H1 (cell line): ENCODE measurements around the gene PFDN1. TPM values are rescaled to one million over a fixed set of nuclear protein-coding genes. Genes with fewer than 3 reads are reported as not detected.

Source experiments
- CTCF ChIA-PET: fragments of 300-600 bp; sonication (Branson Sonifier 250); formaldehyde crosslinking; loops from one replicate; lab custom pipeline; 2021; ENCODE audit not compliant: partially characterized antibody; lab: Charles Lee
- POLR2A ChIA-PET: fragments of 300-600 bp; sonication (Branson Sonifier 250); formaldehyde crosslinking; loops from one replicate; lab custom pipeline; 2021; ENCODE audit warnings: inconsistent platforms; ENCODE audit not compliant: partially characterized antibody; lab: Charles Lee
- DNase-seq, 2 experiments: peaks; one replicate each; pipeline versions ENCODE4 v3.0.0 to v3.0.0-alpha.2; 2010 to 2022; ENCODE audit warnings: low spot score in 2 of 2, low read depth in 1 of 2, mixed read lengths in 1 of 2
- FAIRE-seq: peaks from 2 replicates; lab custom pipeline; 2011; peaks lifted over from hg19 to GRCh38; lab: Jason Lieb, UNC
- H2AFZ ChIP-seq: 2 replicates; pipeline ENCODE4 v1.8.1; 2012; ENCODE audit warnings: low read length, inconsistent platforms
- H2AK5ac ChIP-seq: 2 replicates; pipeline ENCODE4 v1.6.1; 2013; ENCODE audit warnings: low read depth, low read length
- H2BK120ac ChIP-seq: replicated peaks from 2 replicates; pipeline ENCODE3; 2013; ENCODE audit warnings: low read depth, low read length, inconsistent platforms
- H2BK12ac ChIP-seq: 2 replicates; pipeline ENCODE4 v1.6.1; 2013; ENCODE audit warnings: low read depth, low read length
- H2BK15ac ChIP-seq: 2 replicates; pipeline ENCODE4 v1.6.1; 2013; ENCODE audit warnings: low read length
- H2BK20ac ChIP-seq: 2 replicates; pipeline ENCODE4 v1.6.1; 2013; ENCODE audit warnings: low read length
- H2BK5ac ChIP-seq: 2 replicates; pipeline ENCODE4 v1.6.1; 2013; ENCODE audit warnings: low read depth, low read length
- H3K14ac ChIP-seq: 2 replicates; pipeline ENCODE4 v1.6.1; 2013; ENCODE audit warnings: inconsistent platforms; ENCODE audit not compliant: insufficient read length
- H3K18ac ChIP-seq: 2 replicates; pipeline ENCODE4 v1.6.1; 2013; ENCODE audit warnings: low read length; ENCODE audit errors: extremely low read depth
- H3K23ac ChIP-seq: 2 replicates; pipeline ENCODE4 v1.6.1; 2013; ENCODE audit warnings: inconsistent platforms; ENCODE audit not compliant: insufficient read length
- H3K23me2 ChIP-seq: 2 replicates; pipeline ENCODE4 v1.6.1; 2013; ENCODE audit warnings: low read depth, low read length
- H3K27ac ChIP-seq: 2 replicates; pipeline ENCODE4 v1.6.1; 2011; ENCODE audit warnings: low read depth, low read length, inconsistent platforms
- H3K27me3 ChIP-seq, 4 experiments: replicated peaks in 1 of 4; 1 replicate in 1 of 4; 2 replicates in 3 of 4; pipeline versions ENCODE4 v1.6.1 to v1.8.1; 2011 to 2013; ENCODE audit warnings: low read length in 3 of 4, mild to moderate bottlenecking in 3 of 4, inconsistent platforms in 2 of 4, mixed read lengths in 2 of 4, moderate library complexity in 1 of 4; ENCODE audit not compliant: control insufficient read depth in 3 of 4, insufficient read depth in 3 of 4; ENCODE audit errors: extremely low read depth in 1 of 4
- H3K36me3 ChIP-seq, 4 experiments: 2 replicates each; pipeline versions ENCODE4 v1.6.1 to v1.8.1; 2011 to 2013; ENCODE audit warnings: mild to moderate bottlenecking in 4 of 4, low read length in 3 of 4, moderate library complexity in 2 of 4, control low read depth in 1 of 4, inconsistent platforms in 1 of 4; ENCODE audit not compliant: insufficient read depth in 4 of 4, control insufficient read depth in 2 of 4
- H3K4ac ChIP-seq: replicated peaks from 2 replicates; pipeline ENCODE3; 2013; ENCODE audit warnings: low read length, low read depth, mixed read lengths, inconsistent platforms; ENCODE audit not compliant: insufficient read length
- H3K4me1 ChIP-seq, 4 experiments: replicated peaks in 1 of 4; 1 replicate in 1 of 4; 2 replicates in 3 of 4; pipeline versions ENCODE4 v1.6.1 to v1.8.1; 2011 to 2013; ENCODE audit warnings: low read length in 3 of 4, inconsistent platforms in 2 of 4, mixed read lengths in 1 of 4; ENCODE audit not compliant: insufficient read depth in 4 of 4, control insufficient read depth in 3 of 4
- H3K4me2 ChIP-seq, 2 experiments: 2 replicates each; pipeline versions ENCODE4 v1.6.1 to v1.8.1; 2011 to 2013; ENCODE audit warnings: low read depth in 2 of 2, low read length in 2 of 2, control low read depth in 1 of 2, inconsistent platforms in 1 of 2, mild to moderate bottlenecking in 1 of 2; ENCODE audit not compliant: insufficient read depth in 1 of 2
- H3K4me3 ChIP-seq, 4 experiments: fragments of 200-600, 300-600 bp in 1 of 4; sonication (generic), shearing (Covaris generic), sonication (Bioruptor Twin) in 1 of 4; 2 replicates each; pipeline versions ENCODE4 v1.5.1 to v1.8.1; 2011 to 2016; ENCODE audit warnings: low read length in 4 of 4, low read depth in 3 of 4, control low read depth in 2 of 4, inconsistent platforms in 2 of 4, mild to moderate bottlenecking in 2 of 4, mixed read lengths in 1 of 4, moderate library complexity in 1 of 4; ENCODE audit not compliant: insufficient read depth in 2 of 4; ENCODE audit errors: extremely low read depth in 1 of 4
- H3K56ac ChIP-seq: replicated peaks from 2 replicates; pipeline ENCODE3; 2013; ENCODE audit warnings: low read depth, mild to moderate bottlenecking, mixed read lengths, low read length, inconsistent platforms; ENCODE audit not compliant: insufficient read length
- H3K79me1 ChIP-seq: 2 replicates; pipeline ENCODE4 v1.6.1; 2013; ENCODE audit warnings: low read depth, low read length, control low read depth
- H3K79me2 ChIP-seq, 2 experiments: 2 replicates each; pipeline versions ENCODE4 v1.6.1 to v1.8.1; 2012 to 2013; ENCODE audit warnings: low read length in 2 of 2, mild to moderate bottlenecking in 2 of 2, inconsistent platforms in 1 of 2; ENCODE audit not compliant: insufficient read depth in 2 of 2, control insufficient read depth in 1 of 2
- H3K9ac ChIP-seq, 4 experiments: replicated peaks in 1 of 4; 1 replicate in 1 of 4; 2 replicates in 3 of 4; pipeline versions ENCODE4 v1.6.1 to v1.8.1; 2011 to 2013; ENCODE audit warnings: low read depth in 3 of 4, low read length in 3 of 4, control low read depth in 2 of 4, mild to moderate bottlenecking in 2 of 4, moderate library complexity in 2 of 4, inconsistent platforms in 1 of 4; ENCODE audit errors: extremely low read depth in 1 of 4
- H3K9me3 ChIP-seq, 2 experiments: 2 replicates each; pipeline versions ENCODE4 v1.6.1 to v1.8.1; 2012 to 2013; ENCODE audit warnings: mild to moderate bottlenecking in 2 of 2, moderate library complexity in 2 of 2, control low read depth in 1 of 2, inconsistent platforms in 1 of 2, low read depth in 1 of 2, low read length in 1 of 2, mixed read lengths in 1 of 2; ENCODE audit not compliant: insufficient read depth in 2 of 2
- H4K20me1 ChIP-seq, 2 experiments: replicated peaks in 1 of 2; 2 replicates each; pipeline versions ENCODE3 to v1.8.1; 2011 to 2013; ENCODE audit warnings: inconsistent platforms in 2 of 2, low read length in 2 of 2, mild to moderate bottlenecking in 1 of 2; ENCODE audit not compliant: insufficient read depth in 2 of 2, control insufficient read depth in 1 of 2
- H4K5ac ChIP-seq: 2 replicates; pipeline ENCODE4 v1.6.1; 2013; ENCODE audit warnings: low read length, low read depth, mixed read lengths, inconsistent platforms; ENCODE audit not compliant: insufficient read length
- H4K8ac ChIP-seq: 2 replicates; pipeline ENCODE4 v1.8.0; 2013; ENCODE audit warnings: mild to moderate bottlenecking, moderate library complexity, low read length, inconsistent platforms; ENCODE audit not compliant: insufficient read depth; ENCODE audit errors: extremely low read depth
- H4K91ac ChIP-seq: replicated peaks from 2 replicates; pipeline ENCODE3; 2013; ENCODE audit warnings: low read length, mixed read lengths, inconsistent platforms; ENCODE audit not compliant: insufficient read length
- ASH2L ChIP-seq: fragments of 200-600, 300-600 bp; sonication (generic); IDR thresholded peaks from one replicate; pipeline ENCODE4 v1.7.1; 2017; ENCODE audit warnings: low read length
- CBX5 ChIP-seq: fragments of 300-800, 300-1000 bp; sonication (generic); IDR thresholded peaks from 2 replicates; pipeline ENCODE4 v1.7.1; 2016; ENCODE audit warnings: antibody characterized with exemption, low read length, low read depth
- CBX8 ChIP-seq: fragments of 300-800, 300-1000 bp; sonication (generic); IDR thresholded peaks from 2 replicates; pipeline ENCODE4 v1.7.1; 2016; ENCODE audit warnings: low read depth, low read length, borderline replicate concordance
- GABPA ChIP-seq: IDR thresholded peaks from 2 replicates; pipeline ENCODE4 v1.6.1; 2011; ENCODE audit warnings: mild to moderate bottlenecking, low read length, moderate library complexity, borderline replicate concordance; ENCODE audit not compliant: insufficient read depth
- GTF2F1 ChIP-seq: IDR thresholded peaks from 2 replicates; pipeline ENCODE4 v1.6.1; 2012; ENCODE audit warnings: low read depth, low read length, improper control_type of control experiment, borderline replicate concordance
- WGBS, 2 experiments: shearing (Covaris generic) in 1 of 2; methylation state at CpG; one replicate each; pipeline versions ENCODE4 v1.1.6 to v1.1.7; 2013 to 2015; ENCODE audit warnings: low lambda C conversion rate in 2 of 2, mixed read lengths in 2 of 2, inconsistent platforms in 1 of 2, low coverage in 1 of 2, missing lambda C conversion rate in 1 of 2; ENCODE audit not compliant: insufficient replicate concordance in 2 of 2, insufficient coverage in 1 of 2, insufficient read length in 1 of 2; ENCODE audit errors: extremely low coverage in 1 of 2, missing lambda C conversion rate in 1 of 2; 5-methylcytosine and 5-hydroxymethylcytosine counted together
- polyA plus RNA-seq, 7 experiments: library from polyadenylated mRNA; depleted of rRNA in 3 of 7; stranded (reverse) in 5 of 7; unstranded in 2 of 7; fragments of >200 nt in 5 of 7; fragments of 200-250 nt in 2 of 7; gene quantifications; 1 replicate in 5 of 7; 2 replicates in 1 of 7; 4 replicates in 1 of 7; pipeline versions ENCODE4 v1.2.1 to v1.2.3, GENCODE V29; 2011 to 2013; ENCODE audit warnings: missing spikeins in 2 of 7, mixed read lengths in 2 of 7
- total RNA-seq: library from RNA; stranded (reverse); fragmentation: NEBNext Ultra II Directional; extraction: Animal tissue kit (Norgen Biotek cat#: 25700); gene quantifications from 2 replicates; pipeline ENCODE4 v1.2.1, GENCODE V29; 2021

The PFDN1 gene
- total and polyA plus RNA-seq, 2 of the 8 experiments (the other 6 are each of a cell fraction or from before 2014, with no cell fraction given): 53.0 to 89.6 TPM

DNA sequence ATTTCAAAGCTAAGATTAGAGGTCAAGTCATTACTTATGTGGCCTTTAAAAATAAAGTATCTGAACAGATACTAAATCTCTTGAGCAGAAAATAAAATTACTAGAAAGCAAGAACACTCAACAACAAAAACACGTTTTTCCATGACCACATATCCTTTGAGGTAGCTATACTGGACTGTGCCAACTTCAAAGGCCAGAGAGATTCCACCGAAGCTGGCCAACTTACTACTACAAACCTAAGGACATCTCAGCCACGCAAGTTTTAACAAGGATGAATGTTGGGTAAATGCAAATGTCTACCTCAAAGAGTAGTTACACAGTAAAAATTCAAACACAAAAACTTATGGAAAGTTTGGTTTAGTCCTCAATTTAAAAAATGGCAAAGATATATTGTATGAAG is 18.9 kb downstream of the PFDN1 start:
- no peak for TF ChIP-seq CBX5
- no peak for TF ChIP-seq GTF2F1
- TF ChIP-seq GABPA: no peak
- no peak for TF ChIP-seq CBX8
- TF ChIP-seq ASH2L: no peak
- Histone ChIP-seq H3K14ac (no peak overlapping the region), H3K79me2 (peaks cover 0 to 51% of the 10 kb centered on the region in 2 experiments; a peak in 2 of 4 replicates), H2BK20ac (no peak overlapping the region), H3K27ac (no peak overlapping the region), H4K20me1 (no peaks in the 10 kb centered on the region), H3K4ac (no peak overlapping the region), H3K23me2 (no peaks in the 10 kb centered on the region), H3K18ac (no peak overlapping the region), H4K5ac (no peak overlapping the region), H3K9me3 (no peaks in the 10 kb centered on the region), H2BK5ac (no peak overlapping the region), H3K9ac (no peak overlapping the region), H2AFZ (no peak overlapping the region), H2BK120ac (no peak overlapping the region), H2AK5ac (no peak overlapping the region), H2BK12ac (no peak overlapping the region), H3K79me1 (no peaks in the 10 kb centered on the region; the same call in 1 of the 2 replicates), H3K27me3 (no peaks in the 10 kb centered on the region), H3K23ac (no peak overlapping the region), H4K91ac (no peak overlapping the region), H3K4me2 (no peak overlapping the region), H2BK15ac (no peak overlapping the region), H3K4me3 (no peak overlapping the region), H3K36me3 (peaks cover 0 to 3% (median 0%) of the 10 kb centered on the region in 4 experiments; a peak in 1 of 8 replicates), H3K4me1 (no peaks in the 10 kb centered on the region), H3K56ac (no peak overlapping the region), H4K8ac (no peak overlapping the region)
- FAIRE-seq (no peak), DNase-seq (no peak)
- ChIA-PET POLR2A (no interaction called here), CTCF (interaction anchor here (1.4 kb wide), 1 partner anchor 44 kb away, joined by 4 read pairs; no protein-coding TSS in a partner anchor)
- 86% methylated on average over 3 of the region's 3 CpGs; no CpG with 5 or more reads in 1 of the 2 experiments for WGBS, 2 experiments
